ENCODE measurements around the gene RREB1. TPM values are rescaled to one million over a fixed set of nuclear protein-coding genes. Genes with fewer than 3 reads are reported as not detected.

Gene RREB1
- 7.5 to 11.6 TPM (median 9.1 TPM) in 5 replicates for total RNA-seq (2022; extraction: Qiagen RNA extraction; ENCODE audit: low read depth)

DNA sequence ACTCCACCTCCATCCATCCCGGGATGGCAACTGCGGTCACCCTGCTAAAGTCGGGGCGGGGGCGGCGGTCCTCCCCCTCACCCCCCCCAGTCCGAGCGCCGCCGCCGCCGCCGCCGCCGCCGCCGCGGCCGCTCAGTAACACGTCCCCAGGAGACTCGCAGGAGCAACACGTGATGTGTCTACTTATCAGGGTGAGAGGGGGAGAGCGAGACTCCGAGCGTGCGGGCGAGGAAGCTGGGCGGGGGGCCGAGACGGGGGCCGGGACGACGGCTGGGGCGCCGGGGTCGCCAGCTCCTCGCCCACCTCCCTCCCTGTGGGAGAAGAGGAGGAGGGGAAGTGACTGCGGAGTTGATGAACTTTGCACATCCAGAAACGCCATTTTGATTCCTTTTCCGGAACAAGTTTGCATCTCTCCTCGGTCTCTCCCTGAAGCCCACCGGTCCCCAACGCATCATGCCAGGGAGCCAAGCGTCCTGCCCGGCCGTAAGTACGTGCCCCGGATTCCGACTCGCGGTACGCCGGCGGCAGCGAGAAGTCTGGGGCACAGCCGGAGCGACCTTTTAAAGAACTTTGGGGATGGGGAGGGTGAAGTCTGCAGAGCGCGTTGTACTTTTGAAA lies at the start of gene RREB1:
Gene RREB1 (plus strand): TSS at position 384 of the 618 bp plus-strand sequence. CDS start 73,951 bp downstream, outside the sequence.

Other genes with a start within 250 kb of the RREB1 start
- 61.8 to 81.0 TPM (median 73.1 TPM) in 5 replicates for gene SSR1, start 205.2 kb downstream of the RREB1 start, total RNA-seq (2022; extraction: Qiagen RNA extraction; ENCODE audit: low read depth)